ENCODE results near the gene ELOA. TPM values are rescaled to one million over a fixed set of nuclear protein-coding genes. Genes with fewer than 3 reads are reported as not detected.

ELOA gene
- total RNA-seq, 2 experiments from 2014 or later = 24.7 to 41.0 TPM

- H4K20me1 ChIP-seq (ENCODE audit: insufficient read depth, low read length) = peaks cover 55% of the 10 kb centered on the region
- H3K4me3 ChIP-seq (ENCODE audit: low read depth, low read length, poor library complexity, severe bottlenecking) = no peak overlapping the region
- no peak overlapping the region for H2AFZ ChIP-seq (ENCODE audit: low read length)
- no peaks in the 10 kb centered on the region for H3K9me3 ChIP-seq (ENCODE audit: low read length)
- H3K79me2 ChIP-seq (ENCODE audit: insufficient read depth, low read depth, low read length) = peaks cover 73% of the 10 kb centered on the region
- no peak overlapping the region for H3K4me2 ChIP-seq (ENCODE audit: low read length)
- H3K4me1 ChIP-seq (ENCODE audit: insufficient read depth, low read length, poor library complexity, severe bottlenecking) = peaks cover 31% of the 10 kb centered on the region
- TF ChIP-seq EZH2phosphoT487 (IDR thresholded peaks at IDR 0.05; ENCODE audit: borderline replicate concordance, low read depth, low read length) = no peak
- TF ChIP-seq, protein P1, sequence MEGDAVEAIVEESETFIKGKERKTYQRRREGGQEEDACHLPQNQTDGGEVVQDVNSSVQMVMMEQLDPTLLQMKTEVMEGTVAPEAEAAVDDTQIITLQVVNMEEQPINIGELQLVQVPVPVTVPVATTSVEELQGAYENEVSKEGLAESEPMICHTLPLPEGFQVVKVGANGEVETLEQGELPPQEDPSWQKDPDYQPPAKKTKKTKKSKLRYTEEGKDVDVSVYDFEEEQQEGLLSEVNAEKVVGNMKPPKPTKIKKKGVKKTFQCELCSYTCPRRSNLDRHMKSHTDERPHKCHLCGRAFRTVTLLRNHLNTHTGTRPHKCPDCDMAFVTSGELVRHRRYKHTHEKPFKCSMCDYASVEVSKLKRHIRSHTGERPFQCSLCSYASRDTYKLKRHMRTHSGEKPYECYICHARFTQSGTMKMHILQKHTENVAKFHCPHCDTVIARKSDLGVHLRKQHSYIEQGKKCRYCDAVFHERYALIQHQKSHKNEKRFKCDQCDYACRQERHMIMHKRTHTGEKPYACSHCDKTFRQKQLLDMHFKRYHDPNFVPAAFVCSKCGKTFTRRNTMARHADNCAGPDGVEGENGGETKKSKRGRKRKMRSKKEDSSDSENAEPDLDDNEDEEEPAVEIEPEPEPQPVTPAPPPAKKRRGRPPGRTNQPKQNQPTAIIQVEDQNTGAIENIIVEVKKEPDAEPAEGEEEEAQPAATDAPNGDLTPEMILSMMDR (conservative IDR thresholded peaks at IDR 0.05; ENCODE audit: low read length) = no peak
- no TSS peak for BruUV-seq (replicated peaks)
- POLR2A ChIA-PET = interaction anchor here (1.2 kb wide), 1 partner anchor 17 kb away, joined by 3 read pairs; no protein-coding TSS in a partner anchor
- intact Hi-C loops (cut with micrococcal nuclease; ENCODE audit: unreplicated experiment) = no loop called here
- no peak overlapping the region for H3K27ac ChIP-seq (ENCODE audit: low read depth, low read length, poor library complexity, severe bottlenecking)
- CTCF ChIA-PET (ENCODE audit: unreplicated experiment) = interaction anchor here (1.3 kb wide), 1 partner anchor 170 kb away, joined by 3 read pairs; no protein-coding TSS in a partner anchor
- DNase-seq (ENCODE audit: low spot score) = no peak
- H3K9me2 ChIP-seq (ENCODE audit: insufficient read depth, low read length) = no peaks in the 10 kb centered on the region
- H3K36me3 ChIP-seq (ENCODE audit: insufficient read depth, low read length) = peaks cover 99% of the 10 kb centered on the region
These were observed 44.8 kb upstream of the ELOA start for GRCh38 chr1:23698466-23698865.

GRCh38 chr1:23699280-23700179 lies 43.7 kb upstream of the ELOA start:
- POLR2A ChIA-PET = interaction anchor here (0.6 to 1.2 kb wide), 2 partner anchors 18 to 139 kb away, joined by 3 read pairs; no protein-coding TSS in a partner anchor
- no peak for TF ChIP-seq EZH2phosphoT487 (IDR thresholded peaks at IDR 0.05; ENCODE audit: borderline replicate concordance, low read depth, low read length)
- TF ChIP-seq, protein P1 (conservative IDR thresholded peaks at IDR 0.05; ENCODE audit: low read length) = no peak
- CTCF ChIA-PET (ENCODE audit: unreplicated experiment) = interaction anchor here (1.3 kb wide), 1 partner anchor 171 kb away, joined by 3 read pairs; no protein-coding TSS in a partner anchor
- H3K9me2 ChIP-seq (ENCODE audit: insufficient read depth, low read length) = no peaks in the 10 kb centered on the region
- peaks cover 96% of the 10 kb centered on the region for H3K36me3 ChIP-seq (ENCODE audit: insufficient read depth, low read length)
- H3K27ac ChIP-seq (ENCODE audit: low read depth, low read length, poor library complexity, severe bottlenecking) = no peak overlapping the region
- peaks cover 44% of the 10 kb centered on the region for H4K20me1 ChIP-seq (ENCODE audit: insufficient read depth, low read length)
- intact Hi-C loops (cut with micrococcal nuclease; ENCODE audit: unreplicated experiment) = no loop called here
- peaks cover 20% of the 10 kb centered on the region for H3K4me1 ChIP-seq (ENCODE audit: insufficient read depth, low read length, poor library complexity, severe bottlenecking)
- peaks cover 62% of the 10 kb centered on the region for H3K79me2 ChIP-seq (ENCODE audit: insufficient read depth, low read depth, low read length)
- no peak overlapping the region for H2AFZ ChIP-seq (ENCODE audit: low read length)
- H3K4me3 ChIP-seq (ENCODE audit: low read depth, low read length, poor library complexity, severe bottlenecking) = no peak overlapping the region
- no peaks in the 10 kb centered on the region for H3K9me3 ChIP-seq (ENCODE audit: low read length)
- no TSS peak for BruUV-seq (replicated peaks)
- no peak overlapping the region for H3K4me2 ChIP-seq (ENCODE audit: low read length)
- no peak for DNase-seq (ENCODE audit: low spot score)

DNA sequence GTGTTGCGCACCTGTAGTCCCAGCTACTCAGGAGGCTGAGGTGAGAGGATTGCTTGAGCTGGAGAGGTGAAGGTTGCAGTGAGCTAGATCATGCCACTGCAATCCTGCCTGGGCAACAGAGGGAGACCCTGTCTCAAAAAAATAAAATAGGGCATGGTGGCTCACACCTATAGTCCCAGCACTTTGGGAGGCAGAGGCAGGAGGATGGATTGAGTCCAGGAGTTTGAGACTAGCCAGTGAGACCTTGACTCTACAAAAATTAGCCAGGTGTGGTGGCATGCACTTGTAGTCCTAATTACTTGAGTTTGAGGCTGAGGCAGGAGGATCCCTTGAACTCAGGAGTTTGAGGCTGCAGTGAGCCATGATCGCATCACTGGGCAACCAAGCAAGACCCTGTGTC lies 42.0 kb upstream of the ELOA start:
- peaks cover 90% of the 10 kb centered on the region for H3K36me3 ChIP-seq (ENCODE audit: insufficient read depth, low read length)
- no peak overlapping the region for H2AFZ ChIP-seq (ENCODE audit: low read length)
- TF ChIP-seq, protein P1 (conservative IDR thresholded peaks at IDR 0.05; ENCODE audit: low read length) = no peak
- no peak for TF ChIP-seq EZH2phosphoT487 (IDR thresholded peaks at IDR 0.05; ENCODE audit: borderline replicate concordance, low read depth, low read length)
- ChIA-PET POLR2A (no interaction called here), CTCF (ENCODE audit: unreplicated experiment) (no interaction called here)
- H4K20me1 ChIP-seq (ENCODE audit: insufficient read depth, low read length) = peaks cover 27% of the 10 kb centered on the region
- H3K4me1 ChIP-seq (ENCODE audit: insufficient read depth, low read length, poor library complexity, severe bottlenecking) = peaks cover 2% of the 10 kb centered on the region
- H3K4me3 ChIP-seq (ENCODE audit: low read depth, low read length, poor library complexity, severe bottlenecking) = no peak overlapping the region
- no TSS peak for BruUV-seq (replicated peaks)
- H3K27ac ChIP-seq (ENCODE audit: low read depth, low read length, poor library complexity, severe bottlenecking) = no peak overlapping the region
- H3K9me2 ChIP-seq (ENCODE audit: insufficient read depth, low read length) = no peaks in the 10 kb centered on the region
- DNase-seq (ENCODE audit: low spot score) = no peak
- no peaks in the 10 kb centered on the region for H3K9me3 ChIP-seq (ENCODE audit: low read length)
- no peak overlapping the region for H3K4me2 ChIP-seq (ENCODE audit: low read length)
- H3K79me2 ChIP-seq (ENCODE audit: insufficient read depth, low read depth, low read length) = peaks cover 45% of the 10 kb centered on the region
- intact Hi-C loops (cut with micrococcal nuclease; ENCODE audit: unreplicated experiment) = no loop called here

Measured in OCI-LY7 (cell line).